GM19455 (cell line): ENCODE data around the gene PTH2.
"Not testable (repeated sequence)": the region's sequence is repeated elsewhere in the genome, so short reads cannot be mapped to it uniquely, and the experiment has no call there.

Experiments
- ATAC-seq: cut with Tn5 transposase; IDR thresholded peaks from one replicate; pipeline ENCODE4 v1.9.1; 2021; ENCODE audit not compliant: unreplicated experiment

PTH2 gene, protein sequence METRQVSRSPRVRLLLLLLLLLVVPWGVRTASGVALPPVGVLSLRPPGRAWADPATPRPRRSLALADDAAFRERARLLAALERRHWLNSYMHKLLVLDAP

DNA sequence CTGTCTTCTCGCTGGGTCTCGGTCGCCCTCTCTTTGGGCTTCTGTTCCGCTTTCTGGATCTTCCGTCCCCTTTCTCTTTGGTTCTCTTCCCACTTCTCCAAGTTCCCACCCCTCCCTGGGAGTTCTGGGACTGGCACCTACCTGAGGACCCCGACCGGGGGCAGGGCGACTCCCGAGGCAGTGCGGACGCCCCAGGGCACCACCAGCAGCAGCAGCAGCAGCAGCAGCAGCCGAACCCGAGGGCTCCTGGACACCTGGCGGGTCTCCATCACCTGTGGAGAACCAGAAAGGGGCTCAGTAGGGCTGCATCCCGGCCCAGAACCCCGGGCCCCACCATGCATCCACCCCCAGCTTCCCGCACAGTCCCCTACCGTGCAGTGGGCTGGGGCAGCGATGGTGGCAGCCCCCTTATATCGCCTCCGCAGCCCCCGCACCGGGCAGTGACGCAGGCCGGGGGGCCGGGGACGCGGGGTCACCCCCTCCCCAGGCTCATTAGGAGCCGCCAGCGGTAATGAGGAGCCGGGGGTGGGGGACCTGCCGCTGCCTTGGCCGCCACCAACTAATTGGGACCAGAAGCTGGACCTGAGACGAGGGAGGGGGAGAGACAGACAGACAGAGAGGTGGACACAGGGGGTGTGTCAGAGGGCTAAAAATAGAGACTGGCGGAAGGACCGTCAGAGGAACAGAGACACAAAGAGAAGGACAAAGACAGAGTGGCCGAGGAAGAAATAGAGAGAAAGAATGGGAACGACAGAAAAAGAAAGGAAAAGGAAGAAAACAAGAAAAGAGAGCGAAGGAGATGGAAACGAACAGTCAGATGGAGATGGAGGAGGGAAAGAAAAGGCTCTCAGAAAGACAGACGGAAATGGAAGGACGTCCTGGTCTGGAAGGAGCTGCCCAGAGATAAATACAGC, at the start of gene PTH2:
Gene PTH2 (minus strand): TSS at position 371 of the 914 bp plus-strand sequence. CDS start 102 bp downstream, at position 269.
- ATAC-seq: no peak

DNA sequence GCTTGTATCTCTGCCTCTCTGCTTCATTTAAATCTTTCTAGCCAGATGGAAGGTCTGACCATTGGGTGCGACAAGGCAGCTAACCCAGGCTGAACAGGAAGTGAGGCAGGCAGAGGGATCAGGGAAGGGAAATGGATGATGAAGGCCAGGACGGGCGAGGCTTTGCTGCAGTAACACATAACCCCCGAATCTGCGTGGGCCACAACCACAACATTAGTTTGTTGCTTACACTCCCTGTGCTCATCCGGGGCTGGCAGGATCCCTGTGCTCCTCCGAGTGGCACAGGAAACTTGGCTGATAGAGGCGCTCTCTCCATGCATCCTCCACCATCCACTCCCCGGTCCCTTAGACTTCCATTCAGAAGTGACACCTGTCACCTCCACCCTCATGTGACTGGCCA, 49.7 kb upstream of the PTH2 start:
- no peak for ATAC-seq

DNA sequence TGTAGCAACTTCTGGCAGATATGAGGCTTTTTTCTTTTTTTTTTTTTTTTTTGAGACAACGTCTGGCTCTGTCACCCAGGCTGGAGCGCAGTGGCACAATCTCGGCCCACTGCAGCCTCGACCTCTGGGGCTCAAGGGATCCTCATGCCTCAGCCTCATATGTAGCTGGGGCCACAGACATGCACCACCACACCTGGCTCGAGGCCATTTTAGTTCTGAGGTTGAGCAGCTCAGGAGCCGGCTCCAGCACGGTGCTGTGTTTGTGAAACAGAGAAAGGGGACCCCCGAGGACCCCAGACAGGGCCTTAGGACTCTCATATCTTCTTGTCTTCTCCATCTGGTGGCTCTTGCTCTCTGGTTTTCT, 47.4 kb upstream of the PTH2 start:
- no peak for ATAC-seq

DNA sequence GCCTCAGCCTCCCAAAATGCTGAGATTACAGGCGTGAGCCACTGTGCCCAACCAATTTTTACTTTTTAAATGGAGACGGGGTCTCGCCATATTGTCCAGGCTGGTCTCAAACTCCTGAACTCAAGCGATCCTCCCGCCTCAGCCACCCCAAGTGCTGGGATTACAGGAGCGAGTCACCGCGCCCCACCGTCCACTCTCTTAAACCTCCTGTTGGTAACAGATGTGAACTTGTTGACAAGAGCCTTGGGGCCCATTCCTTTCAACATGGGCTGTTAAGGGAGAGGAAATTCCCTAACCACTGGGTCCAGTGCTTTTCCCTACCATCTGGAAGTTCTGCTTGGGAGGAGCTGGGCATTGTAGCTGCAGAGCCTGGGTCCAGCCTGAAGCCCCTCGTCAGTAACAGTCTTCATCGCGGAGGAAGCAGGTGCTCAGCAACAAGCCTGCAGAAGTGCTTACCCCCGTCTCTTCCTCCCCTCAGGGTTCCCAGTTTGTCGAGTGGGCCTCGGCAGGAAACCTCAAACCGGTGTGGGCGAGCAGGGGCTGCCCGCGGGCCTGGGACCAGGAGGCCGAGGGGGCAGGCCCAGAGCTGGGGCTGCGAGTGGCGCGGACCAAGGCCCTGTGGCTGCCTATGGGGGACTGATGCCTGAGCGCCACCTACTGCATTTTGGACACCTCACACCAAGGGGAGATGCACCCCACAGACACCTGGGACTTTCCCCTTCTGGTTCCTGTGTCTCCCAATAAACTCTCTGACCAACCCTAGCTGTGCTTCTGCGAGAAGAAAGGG, 46.8 kb upstream of the PTH2 start:
- no peak for ATAC-seq

DNA sequence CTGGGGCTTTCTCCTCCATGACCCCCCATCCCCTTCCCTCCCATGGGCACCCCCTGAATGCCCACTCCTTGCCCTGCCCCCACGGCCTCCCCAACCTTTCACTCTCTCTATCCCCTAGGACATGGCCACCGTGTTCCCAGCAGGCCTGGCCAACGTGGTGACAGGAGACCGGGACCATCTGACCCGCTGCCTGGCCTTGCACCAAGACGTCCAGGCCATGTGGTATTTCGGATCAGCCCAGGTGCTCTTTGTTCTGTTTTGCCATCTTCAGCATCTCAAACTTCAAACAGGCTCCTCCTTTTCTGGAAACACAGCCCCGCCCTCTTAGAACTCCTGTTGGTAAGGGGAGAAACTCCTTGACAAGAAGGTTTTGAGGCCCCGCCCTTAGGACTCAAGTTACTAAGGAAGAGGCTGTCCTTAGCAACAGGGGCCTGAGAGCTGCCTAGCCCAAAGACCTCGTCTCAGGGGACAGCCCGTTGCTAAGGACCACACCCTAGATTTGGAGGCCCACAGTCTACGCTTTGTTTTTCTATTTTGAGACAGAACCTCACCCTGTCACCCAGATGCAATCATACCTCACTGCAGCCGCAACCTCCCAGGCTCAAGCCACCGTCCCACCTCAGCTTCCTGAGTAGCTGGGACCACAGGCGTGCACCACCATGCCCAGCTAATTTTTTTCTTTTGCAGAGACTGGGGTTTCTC, 45.7 kb upstream of the PTH2 start:
- peak; percentile 60 for ATAC-seq

DNA sequence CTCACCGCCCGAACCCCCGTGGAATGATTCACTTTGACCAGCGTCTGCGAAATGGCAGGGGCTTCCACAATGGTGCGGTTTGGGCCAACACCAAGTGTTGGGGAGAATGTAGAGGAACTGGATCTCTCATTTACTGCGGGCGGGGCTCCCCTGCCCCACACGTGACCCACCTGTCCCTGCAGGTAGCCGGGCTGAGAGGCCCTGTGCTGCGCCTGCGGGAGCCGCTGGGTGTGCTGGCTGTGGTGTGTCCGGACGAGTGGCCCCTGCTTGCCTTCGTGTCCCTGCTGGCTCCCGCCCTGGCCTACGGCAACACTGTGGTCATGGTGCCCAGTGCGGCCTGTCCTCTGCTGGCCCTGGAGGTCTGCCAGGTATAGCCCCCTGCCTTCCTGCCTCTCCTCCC, 45.0 kb upstream of the PTH2 start:
- ATAC-seq: no peak

DNA sequence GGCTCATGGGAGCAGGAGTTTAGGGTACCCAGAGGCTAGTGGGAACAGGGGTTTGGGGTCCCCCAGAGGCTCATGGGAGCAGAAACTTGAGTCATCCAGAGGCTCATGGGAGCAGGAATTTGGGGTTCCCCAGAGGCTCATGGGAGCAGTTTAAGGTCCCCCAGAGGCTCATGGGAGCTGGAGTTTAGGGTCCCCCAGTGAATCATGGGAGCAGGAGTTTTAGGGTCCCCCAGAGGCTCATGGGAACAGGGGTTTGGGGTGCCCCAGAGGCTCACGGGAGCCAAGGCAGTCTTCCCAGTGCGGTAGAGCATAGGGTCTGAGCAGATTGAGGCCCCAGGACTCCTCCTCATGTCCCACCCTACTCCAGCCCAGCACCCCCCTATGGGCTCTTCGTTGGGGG, 42.1 kb upstream of the PTH2 start:
- ATAC-seq: no peak

DNA sequence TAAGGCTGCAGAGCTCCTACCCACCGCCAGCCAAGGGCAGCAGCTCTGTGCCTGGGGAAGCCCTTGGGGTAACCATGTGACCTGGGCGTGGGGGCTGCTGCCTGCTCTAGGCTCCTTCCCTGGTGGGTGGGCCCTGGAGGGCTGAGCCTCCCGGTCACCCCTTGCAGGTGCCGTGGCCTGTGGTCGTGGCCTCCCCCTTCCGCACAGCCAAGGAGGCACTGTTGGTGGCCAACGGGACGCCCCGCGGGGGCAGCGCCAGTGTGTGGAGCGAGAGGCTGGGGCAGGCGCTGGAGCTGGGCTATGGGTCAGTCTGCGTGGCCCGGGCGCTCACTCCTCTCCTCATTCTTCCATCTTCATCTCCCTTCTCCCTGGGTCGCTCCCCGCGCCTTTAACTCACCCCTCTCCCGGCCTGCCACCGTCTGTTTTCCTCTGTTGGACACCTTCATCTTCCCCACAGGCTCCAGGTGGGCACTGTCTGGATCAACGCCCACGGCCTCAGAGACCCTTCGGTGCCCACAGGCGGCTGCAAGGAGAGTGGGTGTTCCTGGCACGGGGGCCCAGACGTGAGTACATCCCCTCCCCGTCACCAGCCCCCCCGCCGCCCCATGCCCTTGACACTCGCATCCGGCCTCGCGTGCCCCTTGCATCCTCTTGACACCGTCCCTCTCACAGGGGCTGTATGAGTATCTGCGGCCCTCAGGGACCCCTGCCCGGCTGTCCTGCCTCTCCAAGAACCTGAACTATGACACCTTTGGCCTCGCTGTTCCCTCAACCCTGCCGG, 40.9 kb upstream of the PTH2 start:
- no peak for ATAC-seq

DNA sequence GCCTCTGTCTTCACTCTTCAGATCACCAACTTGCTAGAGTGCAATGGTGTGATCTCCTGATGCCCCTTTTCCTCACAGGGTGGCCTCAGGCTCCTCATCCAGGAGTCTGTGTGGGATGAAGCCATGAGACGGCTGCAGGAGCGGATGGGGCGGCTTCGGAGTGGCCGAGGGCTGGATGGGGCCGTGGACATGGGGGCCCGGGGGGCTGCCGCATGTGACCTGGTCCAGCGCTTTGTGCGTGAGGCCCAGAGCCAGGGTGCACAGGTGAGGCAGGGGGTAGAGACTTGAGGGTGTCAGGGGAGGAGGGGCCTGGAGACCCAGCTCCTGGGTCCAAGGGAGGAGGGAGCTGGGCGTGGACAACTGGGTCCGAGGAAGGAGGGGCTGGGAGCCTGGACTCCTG, 39.3 kb upstream of the PTH2 start:
- no peak for ATAC-seq

DNA sequence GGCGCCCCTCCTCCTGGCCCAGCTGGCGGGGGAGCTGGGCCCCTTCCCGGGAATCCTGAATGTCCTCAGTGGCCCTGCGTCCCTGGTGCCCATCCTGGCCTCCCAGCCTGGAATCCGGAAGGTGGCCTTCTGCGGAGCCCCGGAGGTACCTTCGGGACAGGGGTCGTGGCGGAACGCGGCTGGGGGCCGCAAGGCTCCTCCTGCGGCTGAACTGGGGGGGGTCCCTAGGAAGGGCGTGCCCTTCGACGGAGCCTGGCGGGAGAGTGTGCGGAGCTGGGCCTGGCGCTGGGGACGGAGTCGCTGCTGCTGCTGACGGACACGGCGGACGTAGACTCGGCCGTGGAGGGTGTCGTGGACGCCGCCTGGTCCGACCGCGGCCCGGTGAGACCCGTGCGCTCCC, 38.4 kb upstream of the PTH2 start:
- ATAC-seq: no peak

DNA sequence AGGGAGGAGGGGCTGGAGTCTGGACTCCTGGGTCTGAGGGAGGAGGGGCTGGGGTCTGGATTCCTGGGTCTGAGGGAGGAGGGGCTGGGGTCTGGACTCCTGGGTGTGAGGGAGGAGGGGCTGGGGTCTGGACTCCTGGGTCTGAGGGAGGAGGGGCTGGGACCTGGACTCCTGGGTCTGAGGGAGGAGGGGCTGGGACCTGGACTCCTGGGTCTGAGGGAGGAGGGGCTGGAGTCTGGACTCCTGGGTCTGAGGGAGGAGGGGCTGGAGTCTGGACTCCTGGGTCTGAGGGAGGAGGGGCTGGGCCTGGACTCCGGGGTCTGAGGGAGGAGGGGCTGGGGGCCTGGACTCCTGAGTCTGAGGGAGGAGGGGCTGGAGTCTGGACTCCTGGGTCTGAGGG, 37.9 kb upstream of the PTH2 start:
- not testable (repeated sequence) for ATAC-seq

DNA sequence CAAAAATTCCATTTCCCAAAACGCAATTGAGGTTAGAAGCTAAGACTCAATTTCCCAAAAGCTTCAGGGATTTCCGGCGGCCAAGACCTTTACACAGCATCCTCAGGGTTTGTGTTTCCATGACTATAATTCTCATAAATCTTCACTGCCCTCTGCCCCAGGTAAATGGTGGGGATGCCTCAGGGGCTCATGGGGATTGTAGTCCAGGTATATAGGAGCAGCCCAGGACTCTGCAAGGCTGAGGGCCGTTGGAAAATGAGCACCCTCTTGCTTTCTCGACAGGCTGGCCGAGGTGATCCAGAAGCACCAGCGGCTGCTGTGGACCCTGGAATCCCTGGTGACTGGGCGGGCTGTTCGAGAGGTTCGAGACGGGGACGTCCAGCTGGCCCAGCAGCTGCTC, 36.1 kb upstream of the PTH2 start:
- no peak for ATAC-seq

DNA sequence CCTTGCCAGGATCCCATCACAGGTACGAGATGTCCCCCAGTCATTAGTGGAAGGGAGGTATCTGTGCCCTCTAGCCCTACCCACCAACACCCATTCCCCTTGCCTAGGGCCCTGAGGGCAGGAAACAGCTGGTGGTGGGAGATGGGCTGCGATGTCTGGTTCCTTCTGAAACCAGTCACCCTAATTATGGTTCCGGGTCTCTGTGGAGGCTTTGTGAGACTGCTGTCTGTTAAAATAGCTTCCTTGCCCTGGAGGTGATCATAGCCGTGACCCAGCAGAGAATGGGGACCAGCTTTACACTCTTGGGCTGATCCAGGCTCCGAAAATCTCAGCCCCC, 35.3 kb upstream of the PTH2 start:
- ATAC-seq: no peak

DNA sequence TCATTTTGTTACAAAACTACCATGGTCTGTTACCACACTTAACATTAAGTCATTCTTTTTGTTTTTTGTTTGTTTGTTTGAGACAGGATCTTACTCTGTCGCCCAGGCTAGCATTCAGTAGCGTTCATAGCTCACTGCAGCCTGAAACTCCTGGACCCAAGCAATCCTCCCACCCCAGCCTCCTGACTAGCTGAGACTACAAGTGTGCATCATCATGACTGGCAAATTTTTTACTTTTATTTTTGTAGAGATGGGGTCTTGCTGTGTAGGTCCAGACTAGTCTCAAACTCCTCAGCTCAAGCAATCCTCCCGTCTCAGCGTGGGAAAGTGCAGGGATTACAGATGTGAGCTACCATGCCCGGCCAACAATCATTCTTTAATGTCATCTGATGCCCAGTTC, 33.1 kb upstream of the PTH2 start:
- ATAC-seq: no peak

DNA sequence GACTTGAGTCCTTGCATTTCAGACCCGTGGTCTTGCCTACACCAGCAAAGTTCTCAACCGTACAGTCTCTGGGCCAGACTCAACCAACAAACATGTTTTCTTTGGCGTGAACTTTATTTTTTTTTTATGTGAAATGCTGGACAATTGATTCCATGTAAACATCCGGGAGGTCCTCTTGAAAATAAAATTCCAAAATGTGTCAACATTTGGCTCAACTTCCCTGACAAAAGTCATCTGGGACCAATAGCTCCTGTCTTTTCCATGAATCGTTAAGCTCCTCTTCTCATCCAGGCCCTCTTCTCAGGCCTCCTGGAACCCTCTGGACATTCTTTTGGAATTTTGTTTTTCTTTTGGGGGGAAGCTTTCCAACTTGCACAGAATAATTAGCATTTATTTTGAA, 32.5 kb upstream of the PTH2 start:
- no peak for ATAC-seq

DNA sequence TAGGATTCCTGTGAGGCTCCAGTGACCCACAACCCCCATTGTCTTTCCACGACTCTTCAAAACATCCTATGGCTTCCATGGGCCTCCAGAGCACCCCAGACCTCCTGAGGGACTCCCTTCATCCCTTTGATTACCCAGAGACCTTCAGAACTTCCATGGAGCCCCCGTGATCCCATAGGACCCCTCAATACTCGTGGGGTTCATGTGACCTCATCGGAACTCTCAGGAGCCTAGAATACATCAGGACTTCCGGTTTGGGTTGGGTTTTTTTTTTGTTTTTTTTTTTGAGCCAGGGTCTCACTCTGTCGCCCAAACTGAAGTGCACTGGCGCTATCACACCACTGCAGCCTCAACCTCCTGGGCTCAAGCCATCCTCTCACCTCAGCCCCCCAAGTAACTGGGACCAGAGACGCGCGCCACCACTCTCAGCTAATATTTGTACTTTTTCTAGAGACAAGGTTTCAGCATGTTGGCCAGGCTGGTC, 30.6 kb upstream of the PTH2 start:
- ATAC-seq: no peak

DNA sequence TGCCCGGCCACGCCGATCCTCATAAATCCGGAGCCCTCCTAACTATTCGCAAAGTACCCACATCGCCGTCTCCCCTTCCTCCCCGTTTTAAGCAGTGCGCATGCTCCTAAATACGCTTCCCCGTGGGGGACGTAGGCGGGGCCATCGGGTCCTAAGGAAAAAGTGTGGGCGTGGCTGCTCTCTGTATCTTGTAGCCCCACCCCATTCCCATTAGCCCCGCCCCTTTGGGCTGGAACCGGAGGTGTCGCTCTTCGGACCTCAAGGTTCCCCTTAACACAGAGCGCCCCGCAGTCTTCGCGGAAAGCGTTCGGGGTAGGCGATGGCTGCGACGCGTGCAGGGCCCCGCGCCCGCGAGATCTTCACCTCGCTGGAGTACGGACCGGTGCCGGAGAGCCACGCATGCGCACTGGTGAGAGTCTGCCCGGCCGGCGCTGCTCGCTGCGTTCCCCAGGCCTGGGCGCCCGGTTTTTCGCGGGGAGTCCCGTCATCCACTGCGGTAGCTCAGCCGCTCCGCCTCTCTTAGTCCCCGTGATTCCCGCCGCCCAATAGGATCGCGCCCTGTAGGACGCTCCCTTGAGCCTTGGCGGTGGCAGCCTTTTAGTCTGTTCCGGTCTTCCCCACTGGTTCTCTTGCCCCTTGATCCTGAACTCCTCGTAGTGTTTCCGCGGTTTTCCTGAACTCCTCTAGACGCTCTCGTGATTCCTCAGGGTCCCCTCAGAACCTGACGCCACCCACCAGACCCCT, 29.9 kb upstream of the PTH2 start, which contains the start of gene ALDH16A1:
Gene ALDH16A1 (plus strand): TSS at position 213 of the 744 bp plus-strand sequence. CDS start 107 bp downstream, at position 320.
- peak; percentile 70 for ATAC-seq

DNA sequence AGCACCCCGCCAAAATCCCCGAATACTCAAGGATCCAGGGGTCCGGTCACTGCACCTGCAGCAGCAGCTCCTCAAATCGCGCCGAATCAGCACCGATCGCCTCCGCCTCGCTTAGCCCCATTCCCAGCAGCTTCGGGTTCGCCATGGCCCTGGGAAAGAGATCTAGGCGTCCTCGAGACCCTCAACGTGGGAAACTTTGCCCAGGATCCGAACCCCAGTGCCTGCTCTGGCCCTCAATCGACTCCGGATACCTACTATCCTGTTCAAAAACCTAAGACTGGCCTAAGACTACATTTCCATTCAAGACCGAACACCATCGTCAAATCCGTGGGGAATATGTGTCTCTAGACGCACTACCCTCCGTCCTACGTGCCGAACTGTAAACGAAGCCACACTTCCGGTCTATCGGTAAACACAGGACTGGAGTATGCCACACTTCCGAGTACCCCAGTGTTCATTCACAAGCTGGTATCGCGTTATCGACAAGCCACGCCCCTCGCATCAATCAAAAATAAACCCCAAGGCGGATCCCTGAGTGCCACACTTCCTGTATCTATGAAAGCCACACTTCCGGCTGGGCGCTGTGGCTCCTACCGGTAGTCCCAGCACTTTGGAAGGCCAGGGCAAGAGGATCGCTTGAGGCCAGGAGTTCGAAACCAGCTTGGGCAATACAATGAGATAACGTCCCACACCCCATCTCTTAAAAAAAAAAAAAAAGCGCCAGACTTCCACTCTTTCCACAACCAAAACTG, 28.4 kb upstream of the PTH2 start, which contains the start of gene PIH1D1:
Gene PIH1D1 (minus strand): TSS at position 385 of the 752 bp plus-strand sequence. CDS start 240 bp downstream, at position 145.
- ATAC-seq: peak; percentile 52

DNA sequence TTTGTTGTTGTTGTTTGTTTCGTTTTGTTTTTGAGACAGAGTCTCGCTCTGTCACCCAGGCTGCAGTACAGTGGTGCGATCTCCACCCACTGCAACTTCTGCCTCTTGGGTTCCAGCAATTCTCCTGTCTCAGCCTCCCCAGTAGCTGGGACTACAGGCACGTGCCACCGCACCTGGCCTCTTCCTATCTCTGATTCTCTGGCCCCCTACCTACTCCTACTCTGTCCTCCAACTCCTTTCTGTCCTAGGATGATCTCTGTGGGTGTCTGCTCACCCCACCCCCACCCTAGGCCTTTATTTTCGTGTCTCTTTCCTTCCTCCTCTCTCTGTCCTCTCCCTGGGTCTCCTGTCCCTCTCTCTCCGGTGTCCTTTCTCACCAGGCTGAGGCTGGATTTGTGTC, 27.2 kb upstream of the PTH2 start:
- ATAC-seq: no peak
